ENCODE data around the gene TNN. TPM values are rescaled to one million over a fixed set of nuclear protein-coding genes. Genes with fewer than 3 reads are reported as not detected.
"Not testable (repeated sequence)": the region's sequence is repeated elsewhere in the genome, so short reads cannot be mapped to it uniquely, and the experiment has no call there.

The TNN gene
- total RNA-seq, 1 donor from 2014 or later = not detected

DNA sequence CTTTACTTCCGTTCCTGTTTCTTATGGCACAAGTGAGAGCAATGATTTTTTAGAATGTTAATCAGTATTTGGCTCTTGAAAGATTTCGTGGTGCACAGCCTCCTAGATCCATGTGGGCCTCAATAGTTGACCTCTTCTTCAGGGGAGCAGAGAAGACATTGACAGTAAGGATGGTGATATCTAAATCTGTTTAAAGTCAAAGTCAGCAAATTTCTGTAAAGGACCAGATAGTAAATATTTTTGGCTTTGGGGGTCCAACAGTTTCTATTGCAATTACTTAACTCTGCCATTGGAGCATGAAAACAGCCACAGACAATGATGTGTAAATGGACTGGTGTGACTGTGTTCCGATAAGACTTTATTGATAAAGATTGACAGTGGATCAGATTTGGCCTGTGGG is 27.4 kb downstream of the TNN start:
- CTCF ChIA-PET = no interaction called here

DNA sequence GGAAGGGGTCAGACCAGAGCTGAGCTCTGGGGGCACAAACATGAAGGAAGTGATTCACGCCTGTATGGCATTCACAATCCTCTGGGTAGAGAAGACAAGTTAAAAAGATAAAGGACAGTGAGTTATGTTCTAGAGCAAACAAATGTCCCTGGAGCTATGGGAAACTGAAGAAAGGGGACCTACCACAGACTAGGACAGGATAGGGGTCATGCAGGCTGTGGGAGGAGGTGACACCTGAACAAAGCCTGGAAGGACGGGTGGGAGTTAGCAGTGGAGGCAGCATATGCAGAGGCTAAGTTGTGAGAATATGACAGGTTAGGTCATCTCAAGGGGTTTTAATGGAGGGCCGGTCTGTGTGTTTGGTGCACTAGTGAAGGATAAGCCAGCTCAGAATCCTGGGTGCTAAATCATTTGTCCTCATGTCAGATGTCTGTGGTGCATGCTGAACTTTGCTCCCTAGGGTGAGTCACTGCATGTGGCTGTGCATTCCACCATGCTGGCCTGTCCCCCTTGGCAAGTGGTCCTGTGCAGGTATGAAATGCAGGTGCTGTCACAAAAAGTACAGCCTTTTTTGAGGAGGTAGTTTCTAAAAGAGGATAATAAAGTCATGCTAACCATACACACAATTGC is 28.5 kb downstream of the TNN start:
- H3K4me3 Mint-ChIP-seq = no peak overlapping the region
- H3K9me3 Mint-ChIP-seq = no peaks in the 10 kb centered on the region
- TF ChIP-seq CTCF (IDR thresholded peaks at IDR 0.05) = no peak
- no peak overlapping the region for H3K27ac Mint-ChIP-seq
- H3K4me1 Mint-ChIP-seq = no peaks in the 10 kb centered on the region
- DNase-seq = no peak
- no peak for ATAC-seq (ENCODE audit: low read depth)
- ChIA-PET CTCF (no interaction called here), POLR2A (no interaction called here)
- intact Hi-C loops (cut with micrococcal nuclease) = no loop called here
- peaks cover 6% of the 10 kb centered on the region for H3K27me3 Mint-ChIP-seq
- no peaks in the 10 kb centered on the region for H3K36me3 Mint-ChIP-seq (ENCODE audit: low read depth)

More for the DNA sequence above, 27.4 kb downstream of the TNN start:
- ATAC-seq (ENCODE audit: low read depth) = no peak
- H3K27ac Mint-ChIP-seq = no peak overlapping the region
- intact Hi-C loops (cut with micrococcal nuclease) = no loop called here
- DNase-seq = no peak
- H3K9me3 Mint-ChIP-seq = no peaks in the 10 kb centered on the region
- POLR2A ChIA-PET = no interaction called here
- no peak overlapping the region for H3K4me3 Mint-ChIP-seq
- H3K27me3 Mint-ChIP-seq = peaks cover 6% of the 10 kb centered on the region
- no peaks in the 10 kb centered on the region for H3K4me1 Mint-ChIP-seq
- no peaks in the 10 kb centered on the region for H3K36me3 Mint-ChIP-seq (ENCODE audit: low read depth)
- no peak for TF ChIP-seq CTCF (IDR thresholded peaks at IDR 0.05)

GRCh38 chr1:175097361-175097760 is 29.7 kb downstream of the TNN start:
- TF ChIP-seq CTCF (IDR thresholded peaks at IDR 0.05) = no peak
- Mint-ChIP-seq H3K4me3 (no peak overlapping the region), H3K27me3 (peaks cover 6% of the 10 kb centered on the region), H3K36me3 (ENCODE audit: low read depth) (no peaks in the 10 kb centered on the region), H3K4me1 (no peaks in the 10 kb centered on the region), H3K27ac (no peak overlapping the region), H3K9me3 (no peaks in the 10 kb centered on the region)
- DNase-seq (no peak), ATAC-seq (ENCODE audit: low read depth) (no peak)
- ChIA-PET CTCF (no interaction called here), POLR2A (no interaction called here)
- intact Hi-C loops (cut with micrococcal nuclease) = no loop called here

GRCh38 chr1:175099916-175100315 is 32.3 kb downstream of the TNN start:
- Mint-ChIP-seq H3K36me3 (ENCODE audit: low read depth) (no peaks in the 10 kb centered on the region), H3K27me3 (peaks cover 4% of the 10 kb centered on the region), H3K4me3 (no peak overlapping the region), H3K9me3 (no peaks in the 10 kb centered on the region), H3K27ac (no peak overlapping the region), H3K4me1 (no peaks in the 10 kb centered on the region)
- ATAC-seq (ENCODE audit: low read depth) (no peak), DNase-seq (no peak)
- ChIA-PET CTCF (no interaction called here), POLR2A (no interaction called here)
- TF ChIP-seq CTCF (IDR thresholded peaks at IDR 0.05) = no peak
- intact Hi-C loops (cut with micrococcal nuclease) = no loop called here

DNA sequence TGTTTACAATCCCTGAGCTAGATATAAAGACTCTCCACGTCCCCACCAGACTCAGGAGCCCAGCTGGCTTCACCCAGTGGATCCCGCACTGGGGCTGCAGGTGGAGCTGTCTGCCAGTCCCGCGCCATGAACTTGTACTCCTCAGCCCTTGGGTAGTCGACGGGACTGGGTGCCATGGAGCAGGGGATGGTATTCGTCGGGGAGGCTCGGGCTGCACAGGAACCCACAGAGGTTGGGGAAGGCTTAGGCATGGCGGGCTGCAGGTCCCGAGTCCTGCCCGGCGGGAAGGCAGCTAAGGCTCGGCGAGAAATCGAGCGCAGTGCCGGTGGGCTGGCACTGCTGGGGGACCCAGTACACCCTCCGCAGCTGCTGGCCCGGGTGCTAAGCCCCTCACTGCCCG is 34.5 kb downstream of the TNN start:
- DNase-seq; H3K36me3 Mint-ChIP-seq (ENCODE audit: low read depth); ATAC-seq (ENCODE audit: low read depth); intact Hi-C loops (cut with micrococcal nuclease); CTCF ChIA-PET; H3K9me3 Mint-ChIP-seq; H3K4me3 Mint-ChIP-seq; H3K27me3 Mint-ChIP-seq; H3K4me1 Mint-ChIP-seq; H3K27ac Mint-ChIP-seq: not testable (repeated sequence)
- POLR2A ChIA-PET = interaction anchor here (0.6 kb wide), 1 partner anchor 1271 kb away, joined by 8 read pairs; no protein-coding TSS in a partner anchor

GRCh38 chr1:175106536-175106935 is 38.9 kb downstream of the TNN start:
- H3K27ac Mint-ChIP-seq; intact Hi-C loops (cut with micrococcal nuclease); POLR2A ChIA-PET; H3K36me3 Mint-ChIP-seq (ENCODE audit: low read depth); H3K4me1 Mint-ChIP-seq; H3K4me3 Mint-ChIP-seq; H3K9me3 Mint-ChIP-seq; H3K27me3 Mint-ChIP-seq; ATAC-seq (ENCODE audit: low read depth); CTCF ChIA-PET; DNase-seq: not testable (repeated sequence)

DNA sequence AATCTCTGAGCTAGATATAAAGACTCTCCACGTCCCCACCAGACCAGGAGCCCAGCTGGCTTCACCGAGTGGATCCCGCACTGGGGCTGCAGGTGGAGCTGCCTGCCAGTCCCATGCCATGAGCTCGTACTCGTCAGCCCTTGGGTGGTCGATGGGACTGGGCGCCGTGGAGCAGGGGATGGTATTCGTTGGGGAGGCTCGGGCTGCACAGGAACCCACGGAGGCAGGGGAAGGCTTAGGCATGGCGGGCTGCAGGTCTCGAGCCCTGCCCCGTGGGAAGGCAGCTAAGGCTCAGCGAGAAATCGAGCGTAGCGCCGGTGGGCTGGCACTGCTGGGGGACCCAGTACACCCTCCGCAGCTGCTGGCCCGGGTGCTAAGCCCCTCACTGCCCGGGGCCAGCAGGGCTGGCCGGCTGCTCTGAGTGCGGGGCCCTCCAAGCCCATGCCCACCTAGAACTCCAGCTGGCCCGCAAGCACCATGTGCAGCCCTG is 40.7 kb downstream of the TNN start:
- ATAC-seq (ENCODE audit: low read depth); H3K27ac Mint-ChIP-seq; H3K36me3 Mint-ChIP-seq (ENCODE audit: low read depth); H3K27me3 Mint-ChIP-seq; H3K4me1 Mint-ChIP-seq; H3K9me3 Mint-ChIP-seq; CTCF ChIA-PET; intact Hi-C loops (cut with micrococcal nuclease); POLR2A ChIA-PET; DNase-seq; H3K4me3 Mint-ChIP-seq: not testable (repeated sequence)

All from activated B cell treated with CpG ODN at 0.5 μM for 24 hours (primary cell).